Activated CD4-positive, alpha-beta T cell treated with anti-CD3 and anti-CD28 coated beads, Interleukin-2, amount 10 ng/mL, durations not matched to agents 7 days and 5 days (primary cell): ENCODE measurements around the gene CIC. TPM values are rescaled to one million over a fixed set of nuclear protein-coding genes. Genes with fewer than 3 reads are reported as not detected.

ENCODE experiments used
- CTCF ChIA-PET: fragments of 350-600 bp; sonication (Branson Sonifier 250); formaldehyde crosslinking; loops from one replicate; lab custom pipeline; 2021; ENCODE audit warnings: antibody characterized with exemption; lab: Charles Lee
- POLR2A ChIA-PET: fragments of 350-600 bp; sonication (Branson Sonifier 250); formaldehyde crosslinking; loops from one replicate; lab custom pipeline; 2021; ENCODE audit warnings: antibody characterized with exemption; lab: Charles Lee
- DNase-seq: peaks from one replicate; pipeline ENCODE4 v3.0.0-alpha.2; 2020
- H3K27ac Mint-ChIP-seq: one replicate; pipeline ENCODE4 v1.8.0; 2021; ENCODE audit warnings: mild to moderate bottlenecking, moderate library complexity, mixed read lengths
- H3K27me3 Mint-ChIP-seq: one replicate; pipeline ENCODE4 v1.8.0; 2021; ENCODE audit warnings: mixed read lengths
- H3K36me3 Mint-ChIP-seq: one replicate; pipeline ENCODE4 v1.8.0; 2021; ENCODE audit warnings: low read depth, mixed read lengths
- H3K4me1 Mint-ChIP-seq: one replicate; pipeline ENCODE4 v1.8.0; 2021; ENCODE audit warnings: mixed read lengths
- H3K4me3 Mint-ChIP-seq: one replicate; pipeline ENCODE4 v1.8.0; 2021; ENCODE audit warnings: mild to moderate bottlenecking, moderate library complexity, mixed read lengths
- H3K9me3 Mint-ChIP-seq: one replicate; pipeline ENCODE4 v1.8.0; 2021; ENCODE audit warnings: mixed read lengths
- total RNA-seq, 2 experiments: library from RNA; stranded (reverse); gene quantifications; one replicate each; pipeline ENCODE4 v1.2.3, GENCODE V29; 2021

Gene CIC
- total RNA-seq, 2 experiments from 2014 or later = 69.3 to 81.0 TPM

DNA sequence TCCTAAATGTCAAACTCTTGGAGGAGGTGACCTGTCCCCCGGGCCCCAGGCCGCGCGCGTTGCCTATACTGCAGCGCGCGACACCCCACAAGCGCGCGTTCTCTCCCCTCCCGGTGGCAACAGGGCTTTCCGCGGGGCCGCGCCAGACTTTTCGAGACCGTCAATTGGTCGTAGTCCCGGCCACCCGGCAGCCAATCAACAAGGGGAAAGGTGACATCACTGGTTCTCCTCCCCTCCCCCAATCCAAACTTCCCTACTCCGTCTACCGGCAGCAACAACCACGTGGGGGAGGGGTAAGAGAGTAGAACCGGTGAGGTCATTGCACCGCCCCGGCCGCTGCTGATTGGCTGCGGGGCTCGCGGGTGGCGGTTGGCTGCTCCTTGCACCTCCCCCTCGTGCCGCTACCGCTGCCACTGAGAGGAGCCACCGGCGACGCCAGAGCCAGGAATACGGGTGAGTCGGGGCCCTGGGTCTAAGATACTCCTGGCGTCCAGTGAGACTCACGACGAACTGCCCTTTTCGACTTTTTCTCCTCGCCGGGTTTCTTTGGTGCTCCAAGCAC is 829 bp upstream of the CIC start:
- peak; percentile 100 for DNase-seq
- H3K27me3 Mint-ChIP-seq = no peaks in the 10 kb centered on the region
- H3K9me3 Mint-ChIP-seq = no peaks in the 10 kb centered on the region
- H3K4me3 Mint-ChIP-seq = no peak overlapping the region
- no peak overlapping the region for H3K27ac Mint-ChIP-seq
- CTCF ChIA-PET = interaction anchor here (1.9 kb wide), 1 partner anchor 11 kb away, joined by 9 read pairs; no protein-coding TSS in a partner anchor
- H3K4me1 Mint-ChIP-seq = peaks cover 30% of the 10 kb centered on the region
- H3K36me3 Mint-ChIP-seq = peaks cover 10% of the 10 kb centered on the region
- POLR2A ChIA-PET = no interaction called here

GRCh38 chr19:42269478-42270345 is 660 bp downstream of the CIC start:
- Mint-ChIP-seq H3K27ac (peak overlapping the region; percentile 99), H3K36me3 (peaks cover 20% of the 10 kb centered on the region), H3K4me3 (no peak overlapping the region), H3K27me3 (no peaks in the 10 kb centered on the region), H3K4me1 (peaks cover 33% of the 10 kb centered on the region), H3K9me3 (no peaks in the 10 kb centered on the region)
- ChIA-PET CTCF (interaction anchor here (0.6 to 3.8 kb wide), 6 partner anchors 10 to 86 kb away, joined by 3 to 31 read pairs (median 7); partner anchors contain the start of gene GSK3A), POLR2A (interaction anchor here (0.7 to 1.9 kb wide), 2 partner anchors 10 to 23 kb away, joined by 3 to 6 read pairs; no protein-coding TSS in a partner anchor)
- no peak for DNase-seq

DNA sequence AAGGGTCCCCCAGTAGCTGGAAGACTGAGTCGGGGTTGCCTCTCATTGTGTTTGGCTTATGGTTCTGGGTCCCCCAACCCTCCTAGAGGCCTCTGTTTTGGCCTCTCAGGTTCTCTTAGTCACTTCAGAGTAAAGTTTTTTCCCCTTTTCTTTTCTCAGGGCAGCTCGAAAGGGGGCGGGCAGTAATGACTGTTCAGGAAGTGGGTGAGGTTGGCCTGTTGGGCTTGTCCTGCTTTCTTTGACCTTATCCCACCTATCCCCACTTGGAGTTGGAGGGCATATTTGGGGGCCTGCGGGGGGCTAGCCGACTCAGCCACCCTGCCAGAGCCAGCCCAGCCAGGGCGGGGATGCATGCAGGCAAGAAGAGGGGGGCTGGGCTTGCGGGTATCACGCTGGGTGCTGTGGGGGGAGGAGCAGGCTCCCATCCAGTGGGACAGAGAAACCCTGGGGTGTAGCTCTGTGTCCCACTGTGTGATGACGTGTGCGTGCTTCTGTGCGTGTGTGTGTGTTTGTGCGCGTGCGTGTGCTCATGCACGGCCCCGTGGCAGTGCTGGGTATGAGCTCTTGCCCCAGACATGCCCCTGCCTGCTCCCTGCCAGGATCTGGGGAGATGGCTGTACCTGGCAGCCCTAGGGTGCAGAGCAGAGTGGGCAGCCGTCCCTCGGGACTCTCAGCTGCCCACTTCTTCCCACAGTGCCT is 1.4 kb downstream of the CIC start:
- H3K27me3 Mint-ChIP-seq = no peaks in the 10 kb centered on the region
- peaks cover 40% of the 10 kb centered on the region for H3K4me1 Mint-ChIP-seq
- CTCF ChIA-PET = interaction anchor here (0.8 to 3.8 kb wide), 5 partner anchors 9 to 87 kb away, joined by 4 to 31 read pairs (median 8); partner anchors contain the start of gene GSK3A
- no peaks in the 10 kb centered on the region for H3K9me3 Mint-ChIP-seq
- DNase-seq = peak; percentile 77
- H3K36me3 Mint-ChIP-seq = peaks cover 27% of the 10 kb centered on the region
- H3K27ac Mint-ChIP-seq = peak overlapping the region; percentile 99
- POLR2A ChIA-PET = interaction anchor here (0.7 to 1.9 kb wide), 2 partner anchors 9 to 24 kb away, joined by 3 to 6 read pairs; no protein-coding TSS in a partner anchor
- H3K4me3 Mint-ChIP-seq = no peak overlapping the region

GRCh38 chr19:42271045-42271419 is 2.0 kb downstream of the CIC start:
- peaks cover 44% of the 10 kb centered on the region for H3K4me1 Mint-ChIP-seq
- H3K27me3 Mint-ChIP-seq = no peaks in the 10 kb centered on the region
- DNase-seq = no peak
- H3K4me3 Mint-ChIP-seq = no peak overlapping the region
- peak overlapping the region; percentile 99 for H3K27ac Mint-ChIP-seq
- ChIA-PET POLR2A (interaction anchor here (1.9 kb wide), 1 partner anchor 24 kb away, joined by 6 read pairs; no protein-coding TSS in a partner anchor), CTCF (interaction anchor here (2.1 to 3.8 kb wide), 3 partner anchors 9 to 28 kb away, joined by 8 to 31 read pairs (median 8); partner anchors contain the start of gene GSK3A)
- H3K36me3 Mint-ChIP-seq = peaks cover 28% of the 10 kb centered on the region
- H3K9me3 Mint-ChIP-seq = no peaks in the 10 kb centered on the region

- peaks cover 29% of the 10 kb centered on the region for H3K36me3 Mint-ChIP-seq
- peaks cover 54% of the 10 kb centered on the region for H3K4me1 Mint-ChIP-seq
- POLR2A ChIA-PET = no interaction called here
- DNase-seq = no peak
- H3K4me3 Mint-ChIP-seq = no peak overlapping the region
- no peaks in the 10 kb centered on the region for H3K27me3 Mint-ChIP-seq
- no peaks in the 10 kb centered on the region for H3K9me3 Mint-ChIP-seq
- CTCF ChIA-PET = interaction anchor here (0.9 to 3.8 kb wide), 3 partner anchors 8 to 27 kb away, joined by 3 to 31 read pairs (median 8); no protein-coding TSS in a partner anchor
- H3K27ac Mint-ChIP-seq = peak overlapping the region; percentile 99
These were observed 2.9 kb downstream of the CIC start for GRCh38 chr19:42271861-42272534.

GRCh38 chr19:42272535-42272897 is 3.5 kb downstream of the CIC start:
- no peak overlapping the region for H3K27ac Mint-ChIP-seq
- H3K9me3 Mint-ChIP-seq = no peaks in the 10 kb centered on the region
- CTCF ChIA-PET = interaction anchor here (0.9 kb wide), 1 partner anchor 24 kb away, joined by 3 read pairs; no protein-coding TSS in a partner anchor
- peaks cover 29% of the 10 kb centered on the region for H3K36me3 Mint-ChIP-seq
- H3K27me3 Mint-ChIP-seq = no peaks in the 10 kb centered on the region
- H3K4me3 Mint-ChIP-seq = no peak overlapping the region
- no peak for DNase-seq
- peaks cover 57% of the 10 kb centered on the region for H3K4me1 Mint-ChIP-seq
- POLR2A ChIA-PET = no interaction called here

- Mint-ChIP-seq H3K9me3 (no peaks in the 10 kb centered on the region), H3K4me3 (no peak overlapping the region), H3K4me1 (peaks cover 52% of the 10 kb centered on the region), H3K27me3 (no peaks in the 10 kb centered on the region), H3K36me3 (peaks cover 29% of the 10 kb centered on the region), H3K27ac (no peak overlapping the region)
- ChIA-PET POLR2A (no interaction called here), CTCF (interaction anchor here (0.9 kb wide), 1 partner anchor 24 kb away, joined by 3 read pairs; no protein-coding TSS in a partner anchor)
- DNase-seq = no peak
These were observed 3.9 kb downstream of the CIC start for GRCh38 chr19:42272989-42273406.

DNA sequence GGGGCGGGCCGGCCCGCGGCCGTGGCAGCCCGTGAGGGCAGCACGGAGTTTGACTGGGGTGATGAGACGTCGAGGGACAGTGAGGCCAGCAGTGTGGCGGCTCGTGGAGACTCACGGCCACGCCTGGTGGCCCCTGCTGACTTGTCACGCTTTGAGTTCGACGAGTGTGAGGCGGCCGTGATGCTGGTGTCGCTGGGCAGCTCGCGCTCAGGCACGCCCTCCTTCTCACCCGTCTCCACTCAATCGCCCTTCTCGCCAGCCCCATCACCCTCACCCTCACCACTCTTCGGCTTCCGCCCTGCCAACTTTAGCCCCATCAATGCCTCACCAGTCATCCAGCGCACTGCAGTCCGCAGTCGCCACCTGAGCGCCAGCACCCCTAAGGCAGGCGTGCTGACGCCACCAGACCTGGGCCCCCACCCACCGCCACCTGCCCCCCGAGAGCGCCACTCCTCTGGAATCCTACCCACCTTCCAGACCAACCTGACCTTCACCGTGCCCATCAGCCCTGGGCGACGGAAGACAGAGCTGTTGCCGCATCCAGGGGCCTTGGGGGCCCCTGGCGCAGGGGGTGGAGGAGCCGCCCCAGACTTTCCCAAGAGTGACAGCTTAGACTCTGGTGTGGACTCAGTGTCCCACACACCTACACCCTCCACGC is 4.5 kb downstream of the CIC start:
- no peak overlapping the region for H3K4me3 Mint-ChIP-seq
- CTCF ChIA-PET = interaction anchor here (0.6 kb wide), 1 partner anchor 178 kb away, joined by 3 read pairs; no protein-coding TSS in a partner anchor
- H3K27ac Mint-ChIP-seq = no peak overlapping the region
- POLR2A ChIA-PET = no interaction called here
- DNase-seq = no peak
- no peaks in the 10 kb centered on the region for H3K9me3 Mint-ChIP-seq
- peaks cover 32% of the 10 kb centered on the region for H3K36me3 Mint-ChIP-seq
- no peaks in the 10 kb centered on the region for H3K27me3 Mint-ChIP-seq
- peaks cover 56% of the 10 kb centered on the region for H3K4me1 Mint-ChIP-seq

DNA sequence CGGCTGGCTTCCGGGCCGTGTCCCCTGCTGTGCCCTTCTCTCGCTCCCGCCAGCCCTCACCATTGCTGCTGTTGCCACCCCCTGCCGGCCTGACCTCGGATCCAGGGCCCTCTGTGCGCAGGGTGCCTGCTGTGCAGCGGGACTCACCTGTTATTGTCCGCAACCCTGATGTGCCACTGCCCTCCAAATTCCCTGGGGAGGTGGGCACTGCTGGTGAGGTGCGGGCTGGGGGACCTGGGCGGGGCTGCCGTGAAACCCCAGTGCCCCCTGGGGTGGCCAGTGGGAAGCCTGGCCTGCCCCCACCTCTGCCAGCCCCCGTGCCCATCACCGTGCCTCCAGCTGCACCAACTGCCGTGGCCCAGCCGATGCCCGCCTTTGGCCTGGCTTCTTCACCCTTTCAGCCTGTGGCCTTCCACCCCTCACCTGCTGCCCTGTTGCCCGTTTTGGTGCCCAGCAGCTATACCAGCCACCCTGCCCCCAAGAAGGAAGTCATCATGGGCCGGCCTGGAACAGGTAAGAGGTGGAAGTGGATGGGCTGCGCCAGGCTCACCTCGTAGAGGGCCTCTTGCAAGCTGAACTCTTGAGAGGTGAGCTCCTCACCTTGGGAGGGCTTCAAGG is 5.1 kb downstream of the CIC start:
- H3K36me3 Mint-ChIP-seq = peaks cover 32% of the 10 kb centered on the region
- no peaks in the 10 kb centered on the region for H3K27me3 Mint-ChIP-seq
- no peak overlapping the region for H3K4me3 Mint-ChIP-seq
- H3K4me1 Mint-ChIP-seq = peaks cover 62% of the 10 kb centered on the region
- POLR2A ChIA-PET = no interaction called here
- H3K9me3 Mint-ChIP-seq = no peaks in the 10 kb centered on the region
- DNase-seq = no peak
- peak overlapping the region; percentile 19 for H3K27ac Mint-ChIP-seq
- CTCF ChIA-PET = interaction anchor here (0.6 kb wide), 1 partner anchor 177 kb away, joined by 3 read pairs; no protein-coding TSS in a partner anchor

GRCh38 chr19:42275103-42275502 is 6.1 kb downstream of the CIC start:
- H3K27ac Mint-ChIP-seq = peak overlapping the region; percentile 72
- H3K4me1 Mint-ChIP-seq = peaks cover 61% of the 10 kb centered on the region
- peaks cover 37% of the 10 kb centered on the region for H3K36me3 Mint-ChIP-seq
- no peaks in the 10 kb centered on the region for H3K27me3 Mint-ChIP-seq
- CTCF ChIA-PET = no interaction called here
- no peaks in the 10 kb centered on the region for H3K9me3 Mint-ChIP-seq
- H3K4me3 Mint-ChIP-seq = no peak overlapping the region
- DNase-seq = no peak
- POLR2A ChIA-PET = no interaction called here

- Mint-ChIP-seq H3K9me3 (no peaks in the 10 kb centered on the region), H3K4me1 (peaks cover 57% of the 10 kb centered on the region), H3K4me3 (no peak overlapping the region), H3K36me3 (peaks cover 34% of the 10 kb centered on the region), H3K27ac (peak overlapping the region; percentile 72), H3K27me3 (no peaks in the 10 kb centered on the region)
- ChIA-PET POLR2A (no interaction called here), CTCF (no interaction called here)
- DNase-seq = no peak
These were observed 6.5 kb downstream of the CIC start for GRCh38 chr19:42275517-42275916.
